Activated CD4-positive, alpha-beta T cell treated with anti-CD3 and anti-CD28 coated beads for 36 hours (primary cell): Measurements from ENCODE around the gene TSPAN19. TPM values are rescaled to one million over a fixed set of nuclear protein-coding genes. Genes with fewer than 3 reads are reported as not detected.

Experiments
- ATAC-seq: fragments of 200-7000 bp; cut with Tn5 transposase; one replicate; pipeline ENCODE4 v1.10.0; 2021; ENCODE audit warnings: mild to moderate bottlenecking, moderate library complexity
- CTCF ChIA-PET: fragments of 350-600 bp; sonication (Branson Sonifier 250); formaldehyde crosslinking; loops from one replicate; lab custom pipeline; 2021; ENCODE audit warnings: antibody characterized with exemption; lab: Charles Lee
- POLR2A ChIA-PET: fragments of 350-600 bp; sonication (Branson Sonifier 250); formaldehyde crosslinking; loops from one replicate; lab custom pipeline; 2021; ENCODE audit warnings: antibody characterized with exemption, inconsistent platforms; lab: Charles Lee
- DNase-seq: peaks from one replicate; pipeline ENCODE4 v3.0.0-alpha.2; 2020
- H3K27ac Mint-ChIP-seq: one replicate; pipeline ENCODE4 v1.8.0; 2021; ENCODE audit warnings: mixed read lengths
- H3K27me3 Mint-ChIP-seq: one replicate; pipeline ENCODE4 v1.8.0; 2021; ENCODE audit warnings: mixed read lengths
- H3K36me3 Mint-ChIP-seq: one replicate; pipeline ENCODE4 v1.8.0; 2021; ENCODE audit warnings: low read depth, mixed read lengths
- H3K4me1 Mint-ChIP-seq: one replicate; pipeline ENCODE4 v1.8.0; 2021; ENCODE audit warnings: mixed read lengths
- H3K4me3 Mint-ChIP-seq: one replicate; pipeline ENCODE4 v1.8.0; 2021; ENCODE audit warnings: mild to moderate bottlenecking, moderate library complexity, mixed read lengths
- H3K9me3 Mint-ChIP-seq: one replicate; pipeline ENCODE4 v1.8.0; 2021; ENCODE audit warnings: low read depth, mixed read lengths
- intact Hi-C, 2 experiments: fragments of 100-400 bp; cut with DNase I in 1 of 2; cut with micrococcal nuclease in 1 of 2; formaldehyde crosslinking; loops; one replicate each; pipeline versions ENCODE4 v1.14.2 to v1.15.1; 2022 to 2024; cut with DNase I, micrococcal nuclease
- total RNA-seq, 2 experiments: library from RNA; stranded (reverse); gene quantifications; one replicate each; pipeline ENCODE4 v1.2.3, GENCODE V29; 2021

Gene TSPAN19
- not detected for total RNA-seq

- Mint-ChIP-seq H3K36me3 (no peaks in the 10 kb centered on the region), H3K4me1 (peaks cover 5% of the 10 kb centered on the region), H3K27me3 (peaks cover 16% of the 10 kb centered on the region), H3K9me3 (no peaks in the 10 kb centered on the region), H3K4me3 (peak within 1 kb of the TSS; percentile 71), H3K27ac (no peak within 1 kb of the TSS)
- ChIA-PET CTCF (interaction anchor here (0.9 kb wide), 1 partner anchor 885 kb away, joined by 3 read pairs; no protein-coding TSS in a partner anchor), POLR2A (no interaction called here)
- DNase-seq, result peak; percentile 63
- intact Hi-C loops, result no loop called here
- peak; percentile 86 for ATAC-seq
Observed at GRCh38 chr12:85036234-85036707, at the start of gene TSPAN19, which contains the start of gene LRRIQ1. TSPAN19 (minus strand) TSS chr12:85036277; CDS start chr12:85029946, 6,331 bp downstream. LRRIQ1 (plus strand) TSS chr12:85036351; CDS start chr12:85038177, 1,826 bp downstream.

GRCh38 chr12:85085066-85085465 is 49.0 kb upstream of the TSPAN19 start:
- no peaks in the 10 kb centered on the region for H3K4me1 Mint-ChIP-seq
- H3K4me3 Mint-ChIP-seq, result no peak overlapping the region
- ChIA-PET CTCF (no interaction called here), POLR2A (no interaction called here)
- ATAC-seq (no peak), DNase-seq (no peak)
- H3K27me3 Mint-ChIP-seq, result no peaks in the 10 kb centered on the region
- no peaks in the 10 kb centered on the region for H3K36me3 Mint-ChIP-seq
- intact Hi-C loops, result no loop called here
- no peak overlapping the region for H3K27ac Mint-ChIP-seq
- H3K9me3 Mint-ChIP-seq, result no peaks in the 10 kb centered on the region

- intact Hi-C loops, result loop anchor here (1.0 to 5.0 kb wide), 4 partner anchors 372 to 845 kb away; no protein-coding TSS in a partner anchor
- Mint-ChIP-seq H3K27me3 (no peaks in the 10 kb centered on the region), H3K9me3 (no peaks in the 10 kb centered on the region), H3K36me3 (no peaks in the 10 kb centered on the region), H3K4me3 (no peak overlapping the region), H3K4me1 (no peaks in the 10 kb centered on the region), H3K27ac (no peak overlapping the region)
- no peak for DNase-seq
- ChIA-PET POLR2A (no interaction called here), CTCF (interaction anchor here (0.9 kb wide), 1 partner anchor 146 kb away, joined by 3 read pairs; no protein-coding TSS in a partner anchor)
- ATAC-seq, result peak; percentile 60
Observed at GRCh38 chr12:85076688-85077430, 40.8 kb upstream of the TSPAN19 start.

- intact Hi-C loops, result no loop called here
Observed at GRCh38 chr12:85072826-85073225, 36.7 kb upstream of the TSPAN19 start.

GRCh38 chr12:85065837-85066482 is 29.9 kb upstream of the TSPAN19 start:
- ChIA-PET CTCF (interaction anchor here (1.4 kb wide), 1 partner anchor 9 kb away, joined by 4 read pairs; no protein-coding TSS in a partner anchor), POLR2A (no interaction called here)
- no peaks in the 10 kb centered on the region for H3K4me1 Mint-ChIP-seq

More at GRCh38 chr12:85072826-85073225, 36.7 kb upstream of the TSPAN19 start:
- CTCF ChIA-PET, result interaction anchor here (1.0 kb wide), 1 partner anchor 15 kb away, joined by 3 read pairs; no protein-coding TSS in a partner anchor
- ATAC-seq, result no peak
- POLR2A ChIA-PET, result no interaction called here
- no peaks in the 10 kb centered on the region for H3K9me3 Mint-ChIP-seq
- H3K27me3 Mint-ChIP-seq, result peaks cover 2% of the 10 kb centered on the region
- no peaks in the 10 kb centered on the region for H3K36me3 Mint-ChIP-seq
- DNase-seq, result no peak
- no peak overlapping the region for H3K27ac Mint-ChIP-seq
- no peaks in the 10 kb centered on the region for H3K4me1 Mint-ChIP-seq
- H3K4me3 Mint-ChIP-seq, result no peak overlapping the region

GRCh38 chr12:85060916-85061315 is 24.8 kb upstream of the TSPAN19 start:
- DNase-seq (no peak), ATAC-seq (no peak)
- Mint-ChIP-seq H3K36me3 (no peaks in the 10 kb centered on the region), H3K9me3 (no peaks in the 10 kb centered on the region), H3K27me3 (peaks cover 3% of the 10 kb centered on the region), H3K4me1 (no peaks in the 10 kb centered on the region), H3K27ac (no peak overlapping the region), H3K4me3 (no peak overlapping the region)
- POLR2A ChIA-PET, result interaction anchor here (0.7 kb wide), 1 partner anchor 179 kb away, joined by 7 read pairs; no protein-coding TSS in a partner anchor
- intact Hi-C loops, result no loop called here
- CTCF ChIA-PET, result interaction anchor here (0.6 to 1.4 kb wide), 3 partner anchors 73 to 667 kb away, joined by 3 to 4 read pairs (median 4); no protein-coding TSS in a partner anchor

More at GRCh38 chr12:85065837-85066482, 29.9 kb upstream of the TSPAN19 start:
- ATAC-seq (no peak), DNase-seq (no peak)
- Mint-ChIP-seq H3K4me3 (no peak overlapping the region), H3K27me3 (peaks cover 5% of the 10 kb centered on the region), H3K9me3 (no peaks in the 10 kb centered on the region), H3K27ac (no peak overlapping the region), H3K36me3 (no peaks in the 10 kb centered on the region)
- intact Hi-C loops, result no loop called here

GRCh38 chr12:85059594-85059993 is 23.5 kb upstream of the TSPAN19 start:
- H3K27ac Mint-ChIP-seq, result no peak overlapping the region
- H3K4me3 Mint-ChIP-seq, result no peak overlapping the region
- no peaks in the 10 kb centered on the region for H3K36me3 Mint-ChIP-seq
- ATAC-seq, result no peak
- POLR2A ChIA-PET, result no interaction called here
- no peak for DNase-seq
- H3K27me3 Mint-ChIP-seq, result peaks cover 3% of the 10 kb centered on the region
- no peaks in the 10 kb centered on the region for H3K4me1 Mint-ChIP-seq
- no peaks in the 10 kb centered on the region for H3K9me3 Mint-ChIP-seq
- intact Hi-C loops, result no loop called here
- CTCF ChIA-PET, result interaction anchor here (0.9 to 3.7 kb wide), 4 partner anchors 8 to 184 kb away, joined by 3 to 19 read pairs (median 4); no protein-coding TSS in a partner anchor

GRCh38 chr12:85058339-85058738 is 22.3 kb upstream of the TSPAN19 start:
- intact Hi-C loops, result no loop called here
- Mint-ChIP-seq H3K27me3 (no peaks in the 10 kb centered on the region), H3K27ac (no peak overlapping the region), H3K36me3 (no peaks in the 10 kb centered on the region), H3K9me3 (no peaks in the 10 kb centered on the region), H3K4me1 (no peaks in the 10 kb centered on the region), H3K4me3 (no peak overlapping the region)
- ChIA-PET POLR2A (no interaction called here), CTCF (interaction anchor here (0.9 to 3.7 kb wide), 7 partner anchors 10 to 186 kb away, joined by 3 to 19 read pairs (median 3); no protein-coding TSS in a partner anchor)
- ATAC-seq (no peak), DNase-seq (no peak)

- H3K4me1 Mint-ChIP-seq, result no peaks in the 10 kb centered on the region
- intact Hi-C loops, result loop anchor here (1.0 kb wide), 1 partner anchor 183 kb away; no protein-coding TSS in a partner anchor
- DNase-seq (peak; percentile 40), ATAC-seq (no peak)
- POLR2A ChIA-PET, result no interaction called here
- no peaks in the 10 kb centered on the region for H3K9me3 Mint-ChIP-seq
- no peaks in the 10 kb centered on the region for H3K36me3 Mint-ChIP-seq
- no peak overlapping the region for H3K27ac Mint-ChIP-seq
- H3K4me3 Mint-ChIP-seq, result no peak overlapping the region
- CTCF ChIA-PET, result interaction anchor here (0.8 to 3.7 kb wide), 11 partner anchors 9 to 185 kb away, joined by 3 to 19 read pairs (median 3); no protein-coding TSS in a partner anchor
- no peaks in the 10 kb centered on the region for H3K27me3 Mint-ChIP-seq
Observed at GRCh38 chr12:85057370-85057963, 21.4 kb upstream of the TSPAN19 start.

GRCh38 chr12:85043829-85044228 is 7.8 kb upstream of the TSPAN19 start:
- no peaks in the 10 kb centered on the region for H3K36me3 Mint-ChIP-seq
- POLR2A ChIA-PET, result no interaction called here
- CTCF ChIA-PET, result interaction anchor here (1.7 kb wide), 1 partner anchor 169 kb away, joined by 6 read pairs; no protein-coding TSS in a partner anchor
- H3K27ac Mint-ChIP-seq, result no peak overlapping the region
- no peak for ATAC-seq
- intact Hi-C loops, result no loop called here
- DNase-seq, result no peak
- no peaks in the 10 kb centered on the region for H3K4me1 Mint-ChIP-seq
- H3K27me3 Mint-ChIP-seq, result no peaks in the 10 kb centered on the region
- no peaks in the 10 kb centered on the region for H3K9me3 Mint-ChIP-seq
- H3K4me3 Mint-ChIP-seq, result no peak overlapping the region

- Mint-ChIP-seq H3K9me3 (no peaks in the 10 kb centered on the region), H3K4me1 (peaks cover 1% of the 10 kb centered on the region), H3K27ac (no peak overlapping the region), H3K27me3 (peaks cover 4% of the 10 kb centered on the region), H3K4me3 (no peak overlapping the region), H3K36me3 (no peaks in the 10 kb centered on the region)
- ATAC-seq (no peak), DNase-seq (no peak)
- ChIA-PET CTCF (interaction anchor here (0.6 to 1.0 kb wide), 2 partner anchors 11 to 12 kb away, joined by 3 read pairs; no protein-coding TSS in a partner anchor), POLR2A (no interaction called here)
- intact Hi-C loops, result no loop called here
Observed at GRCh38 chr12:85041395-85041794, 5.3 kb upstream of the TSPAN19 start.
